Neural cell (in vitro differentiated cells): ENCODE data around the gene GPRC5B. TPM values are rescaled to one million over a fixed set of nuclear protein-coding genes. Genes with fewer than 3 reads are reported as not detected.

Source experiments
- H2AFZ ChIP-seq: fragments of 200-600, 300-800 bp; sonication (generic), shearing (Covaris generic); 2 replicates; pipeline ENCODE4 v1.6.0; 2014; ENCODE audit warnings: low read depth, mild to moderate bottlenecking, antibody characterized with exemption, low read length, moderate library complexity
- H3F3A ChIP-seq: fragments of 200-600 bp; shearing (Covaris generic); 2 replicates; pipeline ENCODE4 v1.6.1; 2016; ENCODE audit warnings: mild to moderate bottlenecking, moderate library complexity, mixed read lengths, antibody characterized with exemption, low read length; ENCODE audit not compliant: insufficient read depth, poor library complexity, severe bottlenecking
- H3K27ac ChIP-seq: fragments of 200-600, 300-800 bp; sonication (generic), shearing (Covaris generic); 2 replicates; pipeline ENCODE4 v1.5.1; 2014; ENCODE audit warnings: mild to moderate bottlenecking, low read length, moderate library complexity
- H3K27me3 ChIP-seq: fragments of 300-800, 200-600 bp; sonication (generic), shearing (Covaris generic); 2 replicates; pipeline ENCODE4 v1.6.0; 2014; ENCODE audit warnings: mild to moderate bottlenecking, low read depth, low read length, moderate library complexity; ENCODE audit not compliant: insufficient read depth
- H3K36me3 ChIP-seq: fragments of 300-800, 200-600 bp; sonication (generic), shearing (Covaris generic); 2 replicates; pipeline ENCODE4 v1.5.1; 2014; ENCODE audit warnings: mild to moderate bottlenecking, antibody characterized with exemption, low read length, moderate library complexity; ENCODE audit not compliant: insufficient read depth
- H3K4me2 ChIP-seq: fragments of 300-800, 200-600 bp; sonication (generic), shearing (Covaris generic); 2 replicates; pipeline ENCODE4 v1.6.0; 2014; ENCODE audit warnings: mild to moderate bottlenecking, low read length
- H3K4me3 ChIP-seq: fragments of 300-800, 200-600 bp; sonication (generic), shearing (Covaris generic); 2 replicates; pipeline ENCODE4 v1.5.1; 2014; ENCODE audit warnings: mild to moderate bottlenecking, low read length, moderate library complexity
- H3K79me2 ChIP-seq: fragments of 200-600 bp; shearing (Covaris generic); replicated peaks from 2 replicates; pipeline ENCODE4 v1.6.0; 2014; ENCODE audit warnings: mild to moderate bottlenecking, low read length, moderate library complexity; ENCODE audit not compliant: insufficient read depth
- H3K9ac ChIP-seq: fragments of 300-800, 200-600 bp; sonication (generic), shearing (Covaris generic); 2 replicates; pipeline ENCODE4 v1.6.1; 2016; ENCODE audit warnings: mild to moderate bottlenecking, low read length, mixed read lengths
- H3K9me2 ChIP-seq: fragments of 200-600 bp; shearing (Covaris generic); 2 replicates; pipeline ENCODE4 v1.6.1; 2016; ENCODE audit warnings: mild to moderate bottlenecking, low read length, mixed read lengths; ENCODE audit not compliant: insufficient read depth
- H3K9me3 ChIP-seq: fragments of 200-600, 300-800 bp; sonication (generic), shearing (Covaris generic); 2 replicates; pipeline ENCODE4 v1.6.1; 2016; ENCODE audit warnings: mild to moderate bottlenecking, mixed run types, low read length, moderate library complexity, mixed read lengths
- H4K20me1 ChIP-seq: fragments of 200-600 bp; shearing (Covaris generic); 2 replicates; pipeline ENCODE4 v1.6.1; 2016; ENCODE audit warnings: mild to moderate bottlenecking, mixed run types; ENCODE audit not compliant: insufficient read depth
- EP300 ChIP-seq: fragments of 450-650 bp; conservative IDR thresholded peaks from 2 replicates; pipeline ENCODE4 v1.6.1; 2014; ENCODE audit warnings: antibody characterized with exemption, mild to moderate bottlenecking, moderate library complexity; ENCODE audit not compliant: poor library complexity, severe bottlenecking
- EZH2 ChIP-seq: fragments of 200-600, 300-800 bp; shearing (Covaris generic), sonication (generic); IDR thresholded peaks from 2 replicates; pipeline ENCODE4 v1.6.1; 2014; ENCODE audit warnings: antibody characterized with exemption, low read length, borderline replicate concordance, mild to moderate bottlenecking; ENCODE audit not compliant: insufficient read depth, poor library complexity, severe bottlenecking
- MXI1 ChIP-seq: fragments of 450-650 bp; conservative IDR thresholded peaks from 2 replicates; pipeline ENCODE4 v1.6.1; 2014; ENCODE audit warnings: antibody characterized with exemption, mild to moderate bottlenecking; ENCODE audit not compliant: poor library complexity, severe bottlenecking
- POLR2AphosphoS5 ChIP-seq: IDR thresholded peaks from 2 replicates; pipeline ENCODE4 v1.6.1; 2012
- RAD21 ChIP-seq: fragments of 450-650 bp; conservative IDR thresholded peaks from 2 replicates; pipeline ENCODE4 v1.6.1; 2014; ENCODE audit warnings: antibody characterized with exemption, mild to moderate bottlenecking, moderate library complexity
- SMC3 ChIP-seq: fragments of 450-650 bp; conservative IDR thresholded peaks from 2 replicates; pipeline ENCODE4 v1.6.1; 2014; ENCODE audit warnings: antibody characterized with exemption, mild to moderate bottlenecking, moderate library complexity; ENCODE audit not compliant: poor library complexity
- TAF1 ChIP-seq: IDR thresholded peaks from 2 replicates; pipeline ENCODE4 v1.6.1; 2012; ENCODE audit warnings: low read depth
- polyA plus RNA-seq: library from polyadenylated mRNA; depleted of rRNA; stranded (reverse); fragments of >200 nt; gene quantifications from 2 replicates; pipeline ENCODE4 v1.2.3, GENCODE V29; 2014
- TF ChIP-seq, protein P1 (sequence below): IDR thresholded peaks from 2 replicates; pipeline ENCODE4 v1.6.1; 2012; ENCODE audit warnings: borderline replicate concordance
- TF ChIP-seq, protein P2 (sequence below): fragments of 450-650 bp; IDR thresholded peaks from 2 replicates; pipeline ENCODE4 v1.5.1; 2014; ENCODE audit warnings: antibody characterized with exemption, mild to moderate bottlenecking, moderate library complexity; ENCODE audit not compliant: poor library complexity, severe bottlenecking

GPRC5B gene
- polyA plus RNA-seq, 1 donor from 2014 or later: 25.4 TPM

GRCh38 chr16:19881028-19881427 is 3.6 kb downstream of the GPRC5B start:
- Histone ChIP-seq H3K27ac (no peak overlapping the region), H4K20me1 (no peaks in the 10 kb centered on the region), H3K4me2 (no peak overlapping the region), H3K9ac (no peak overlapping the region), H3K4me3 (no peak overlapping the region), H3K79me2 (peaks cover 54% of the 10 kb centered on the region), H3K9me3 (no peaks in the 10 kb centered on the region), H3K27me3 (no peaks in the 10 kb centered on the region), H3K9me2 (no peaks in the 10 kb centered on the region), H2AFZ (no peak overlapping the region), H3K36me3 (no peaks in the 10 kb centered on the region), H3F3A (no peaks in the 10 kb centered on the region)
- no peak for TF ChIP-seq TAF1

DNA sequence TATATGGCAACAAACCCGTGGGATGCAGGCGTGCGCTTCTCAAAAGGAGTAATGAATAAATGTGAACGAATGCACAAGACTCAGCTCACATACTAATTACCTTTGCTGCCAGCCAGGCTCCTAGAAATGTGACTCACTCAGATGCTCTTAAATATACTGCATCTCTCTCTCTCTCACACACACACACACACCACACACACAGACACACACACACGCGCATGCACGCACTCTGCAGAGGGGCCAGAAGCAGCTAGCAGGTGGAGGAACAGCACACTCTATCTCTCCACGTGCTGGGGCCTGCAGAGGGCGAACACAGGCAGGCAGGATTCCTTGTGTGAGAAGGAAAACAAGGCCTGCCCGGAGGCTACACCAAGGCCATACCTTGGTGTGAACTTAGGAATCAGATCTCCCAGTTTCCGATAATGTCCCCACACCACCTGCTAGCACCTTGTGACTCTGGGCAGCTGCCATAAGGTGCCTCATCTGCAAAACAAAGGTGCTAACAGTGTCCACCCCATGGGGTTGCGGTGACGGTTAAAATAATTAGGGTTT is 5.3 kb downstream of the GPRC5B start:
- peak overlapping the region; percentile 30 for H3K9ac ChIP-seq
- H3K4me3 ChIP-seq: peak overlapping the region; percentile 47
- H3K27me3 ChIP-seq: no peaks in the 10 kb centered on the region
- H3K9me3 ChIP-seq: no peaks in the 10 kb centered on the region
- H3K36me3 ChIP-seq: no peaks in the 10 kb centered on the region
- no peak overlapping the region for H2AFZ ChIP-seq
- no peaks in the 10 kb centered on the region for H3K9me2 ChIP-seq
- H3K79me2 ChIP-seq: peaks cover 58% of the 10 kb centered on the region
- TF ChIP-seq SMC3 (peak; percentile 69), MXI1 (peak; percentile 91), EP300 (peak; percentile 49), TAF1 (peak; percentile 35), POLR2AphosphoS5 (peak; percentile 74), EZH2 (no peak), RAD21 (peak; percentile 56)
- TF ChIP-seq, protein P1, sequence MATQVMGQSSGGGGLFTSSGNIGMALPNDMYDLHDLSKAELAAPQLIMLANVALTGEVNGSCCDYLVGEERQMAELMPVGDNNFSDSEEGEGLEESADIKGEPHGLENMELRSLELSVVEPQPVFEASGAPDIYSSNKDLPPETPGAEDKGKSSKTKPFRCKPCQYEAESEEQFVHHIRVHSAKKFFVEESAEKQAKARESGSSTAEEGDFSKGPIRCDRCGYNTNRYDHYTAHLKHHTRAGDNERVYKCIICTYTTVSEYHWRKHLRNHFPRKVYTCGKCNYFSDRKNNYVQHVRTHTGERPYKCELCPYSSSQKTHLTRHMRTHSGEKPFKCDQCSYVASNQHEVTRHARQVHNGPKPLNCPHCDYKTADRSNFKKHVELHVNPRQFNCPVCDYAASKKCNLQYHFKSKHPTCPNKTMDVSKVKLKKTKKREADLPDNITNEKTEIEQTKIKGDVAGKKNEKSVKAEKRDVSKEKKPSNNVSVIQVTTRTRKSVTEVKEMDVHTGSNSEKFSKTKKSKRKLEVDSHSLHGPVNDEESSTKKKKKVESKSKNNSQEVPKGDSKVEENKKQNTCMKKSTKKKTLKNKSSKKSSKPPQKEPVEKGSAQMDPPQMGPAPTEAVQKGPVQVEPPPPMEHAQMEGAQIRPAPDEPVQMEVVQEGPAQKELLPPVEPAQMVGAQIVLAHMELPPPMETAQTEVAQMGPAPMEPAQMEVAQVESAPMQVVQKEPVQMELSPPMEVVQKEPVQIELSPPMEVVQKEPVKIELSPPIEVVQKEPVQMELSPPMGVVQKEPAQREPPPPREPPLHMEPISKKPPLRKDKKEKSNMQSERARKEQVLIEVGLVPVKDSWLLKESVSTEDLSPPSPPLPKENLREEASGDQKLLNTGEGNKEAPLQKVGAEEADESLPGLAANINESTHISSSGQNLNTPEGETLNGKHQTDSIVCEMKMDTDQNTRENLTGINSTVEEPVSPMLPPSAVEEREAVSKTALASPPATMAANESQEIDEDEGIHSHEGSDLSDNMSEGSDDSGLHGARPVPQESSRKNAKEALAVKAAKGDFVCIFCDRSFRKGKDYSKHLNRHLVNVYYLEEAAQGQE: peak; percentile 44
- TF ChIP-seq, protein P2, sequence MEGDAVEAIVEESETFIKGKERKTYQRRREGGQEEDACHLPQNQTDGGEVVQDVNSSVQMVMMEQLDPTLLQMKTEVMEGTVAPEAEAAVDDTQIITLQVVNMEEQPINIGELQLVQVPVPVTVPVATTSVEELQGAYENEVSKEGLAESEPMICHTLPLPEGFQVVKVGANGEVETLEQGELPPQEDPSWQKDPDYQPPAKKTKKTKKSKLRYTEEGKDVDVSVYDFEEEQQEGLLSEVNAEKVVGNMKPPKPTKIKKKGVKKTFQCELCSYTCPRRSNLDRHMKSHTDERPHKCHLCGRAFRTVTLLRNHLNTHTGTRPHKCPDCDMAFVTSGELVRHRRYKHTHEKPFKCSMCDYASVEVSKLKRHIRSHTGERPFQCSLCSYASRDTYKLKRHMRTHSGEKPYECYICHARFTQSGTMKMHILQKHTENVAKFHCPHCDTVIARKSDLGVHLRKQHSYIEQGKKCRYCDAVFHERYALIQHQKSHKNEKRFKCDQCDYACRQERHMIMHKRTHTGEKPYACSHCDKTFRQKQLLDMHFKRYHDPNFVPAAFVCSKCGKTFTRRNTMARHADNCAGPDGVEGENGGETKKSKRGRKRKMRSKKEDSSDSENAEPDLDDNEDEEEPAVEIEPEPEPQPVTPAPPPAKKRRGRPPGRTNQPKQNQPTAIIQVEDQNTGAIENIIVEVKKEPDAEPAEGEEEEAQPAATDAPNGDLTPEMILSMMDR: peak; percentile 49
- H3K27ac ChIP-seq: peak overlapping the region; percentile 77
- H3F3A ChIP-seq: no peaks in the 10 kb centered on the region
- peak overlapping the region; percentile 48 for H3K4me2 ChIP-seq
- H4K20me1 ChIP-seq: no peaks in the 10 kb centered on the region

DNA sequence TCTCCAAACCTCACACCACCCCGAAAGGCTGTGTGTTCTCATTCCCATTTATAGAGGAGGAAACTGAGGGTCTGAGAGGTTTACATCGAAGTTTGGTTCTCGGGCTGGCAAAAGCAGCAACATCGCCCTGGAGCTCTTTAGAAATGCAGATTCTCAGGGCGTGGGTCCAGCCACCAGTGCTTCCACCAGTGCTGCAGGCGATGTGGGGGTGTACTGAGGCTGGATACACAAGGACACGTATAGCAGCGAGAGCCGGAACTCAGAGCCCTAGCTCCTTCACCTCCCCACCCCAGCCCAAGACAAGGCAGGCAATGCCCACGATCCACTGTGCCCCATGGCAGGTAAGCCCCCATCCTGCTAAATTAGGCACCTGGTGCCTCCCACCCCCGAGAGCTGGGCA is 5.9 kb downstream of the GPRC5B start:
- Histone ChIP-seq H3K4me2 (peak overlapping the region; percentile 48), H3K27ac (peak overlapping the region; percentile 77), H3K9me3 (no peaks in the 10 kb centered on the region), H4K20me1 (no peaks in the 10 kb centered on the region), H3F3A (no peaks in the 10 kb centered on the region), H3K36me3 (no peaks in the 10 kb centered on the region), H3K79me2 (peaks cover 57% of the 10 kb centered on the region), H3K9me2 (no peaks in the 10 kb centered on the region), H3K27me3 (no peaks in the 10 kb centered on the region), H3K4me3 (peak overlapping the region; percentile 47), H2AFZ (no peak overlapping the region), H3K9ac (peak overlapping the region; percentile 30)
- TF ChIP-seq POLR2AphosphoS5 (no peak), EZH2 (no peak)
- TF ChIP-seq, protein P1: no peak
